ENCODE data around the gene COL9A3.
A peak's percentile ranks its signal among the peaks of the same experiment; 100 is the strongest.

The COL9A3 gene

DNA sequence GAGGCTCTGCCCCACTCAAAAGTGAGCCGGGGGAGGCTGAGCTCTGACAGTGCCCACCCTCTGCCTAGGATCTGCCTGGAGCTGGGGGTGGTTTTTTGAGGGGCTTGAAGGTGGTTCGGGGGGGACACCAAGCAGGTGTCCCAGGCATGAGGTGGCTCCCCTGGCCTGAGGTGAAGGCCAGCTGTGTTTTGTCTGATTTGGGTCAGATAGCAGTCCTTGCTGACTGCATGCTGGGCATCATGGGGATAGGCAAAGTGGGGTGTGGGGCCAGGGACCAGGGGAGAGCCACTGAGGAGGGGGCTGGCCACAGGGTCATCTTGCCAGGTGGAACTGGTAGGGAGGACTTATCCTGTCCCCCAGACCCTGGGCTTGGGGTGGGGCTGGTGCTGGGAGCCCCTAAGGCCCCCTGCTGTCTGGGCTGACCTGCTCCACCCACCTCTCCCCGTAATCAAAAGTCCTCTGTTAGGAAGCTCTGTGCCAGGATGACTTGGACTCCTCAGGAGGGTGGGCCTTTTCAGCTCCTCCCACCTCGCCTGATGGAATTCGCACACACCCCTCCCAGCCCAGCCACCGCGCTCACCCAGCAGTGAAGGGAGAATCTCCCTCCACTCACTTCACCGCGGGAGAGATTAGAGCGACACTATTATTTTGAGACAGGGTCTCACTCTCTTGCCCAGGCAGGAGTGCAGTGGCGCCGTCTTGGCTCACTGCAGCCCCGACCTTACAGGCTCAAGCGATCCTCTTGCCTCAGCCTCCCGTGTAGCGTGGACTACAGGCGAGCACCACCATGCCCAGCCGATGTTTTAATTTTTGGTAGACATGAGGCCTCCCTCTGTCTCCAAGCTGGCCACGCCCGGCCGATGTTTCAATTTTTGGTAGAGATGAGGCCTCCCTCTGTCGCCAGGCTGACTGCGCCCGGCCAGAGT is 1.5 kb upstream of the COL9A3 start:
- Histone ChIP-seq H2AFZ (ENCODE audit: low read length) (no peak overlapping the region), H3K9ac (ENCODE audit: low read length) (no peak overlapping the region), H4K20me1 (ENCODE audit: insufficient read depth, low read length) (no peaks in the 10 kb centered on the region), H3K4me2 (ENCODE audit: low read depth, low read length) (no peak overlapping the region), H3K9me3 (replicated peaks; ENCODE audit: insufficient read depth, low read length) (no peaks in the 10 kb centered on the region), H3K9me2 (replicated peaks; ENCODE audit: insufficient read depth, low read length) (no peaks in the 10 kb centered on the region), H3K27me3 (replicated peaks; ENCODE audit: insufficient read depth, low read length) (peaks cover 55% of the 10 kb centered on the region), H3K27ac (ENCODE audit: low read length) (no peak overlapping the region), H3F3A (ENCODE audit: insufficient read depth, low read length) (no peaks in the 10 kb centered on the region), H3K79me2 (ENCODE audit: low read length) (no peaks in the 10 kb centered on the region), H3K36me3 (replicated peaks; ENCODE audit: insufficient read depth, low read length) (no peaks in the 10 kb centered on the region), H3K4me3 (ENCODE audit: low read length) (no peak overlapping the region), H3K4me1 (ENCODE audit: low read length) (no peaks in the 10 kb centered on the region)
- TF ChIP-seq CTCF (IDR thresholded peaks at IDR 0.05; ENCODE audit: low read length) = no peak
- TF ChIP-seq EZH2 (optimal IDR thresholded peaks at IDR 0.05; ENCODE audit: low read depth, low read length) = no peak
- TF ChIP-seq EZH2phosphoT487 (IDR thresholded peaks at IDR 0.05; ENCODE audit: low read length) = no peak
- DNase-seq = no peak

DNA sequence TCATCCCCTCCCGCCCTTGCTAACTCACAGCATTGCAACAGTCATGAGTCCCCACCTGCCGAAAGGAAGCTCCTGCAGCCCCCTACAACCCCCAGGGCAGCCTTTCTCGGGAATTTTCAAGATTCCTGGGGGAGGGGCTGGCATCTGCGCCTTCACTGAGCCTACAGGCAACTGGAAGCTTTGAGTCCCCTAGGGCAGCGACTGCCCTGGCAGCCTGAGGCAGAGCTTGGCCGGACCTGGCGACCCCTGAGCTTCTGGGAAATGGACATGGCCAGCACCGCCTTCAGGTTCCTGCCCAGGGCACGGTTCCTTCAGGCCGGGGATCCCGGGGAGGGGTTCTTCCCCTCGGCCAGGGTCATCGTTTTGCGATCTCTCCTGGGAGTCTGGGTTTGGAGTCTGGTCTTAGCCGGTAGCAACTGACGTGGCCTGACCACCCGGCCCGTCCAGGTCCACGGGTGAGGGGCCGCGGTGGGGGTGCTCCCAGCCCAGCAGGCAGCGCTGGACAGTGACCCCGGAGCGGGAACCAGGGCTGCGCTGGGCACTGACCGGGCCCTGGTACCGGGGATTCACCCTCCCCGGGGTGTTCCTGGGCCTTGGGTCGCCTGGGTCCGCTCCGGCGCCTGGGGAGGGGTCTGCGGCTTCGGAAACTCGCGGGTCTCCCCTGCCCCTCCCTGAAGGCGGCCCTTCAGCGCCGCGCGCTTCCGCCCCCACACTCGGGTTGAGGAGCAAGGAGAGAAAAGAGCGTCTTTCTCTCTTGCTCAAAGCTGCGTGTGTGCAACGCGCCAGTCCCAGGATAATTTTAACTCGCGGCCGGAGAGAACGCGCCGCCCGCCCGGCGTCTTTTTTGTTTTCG is 593 bp upstream of the COL9A3 start:
- Histone ChIP-seq H3K9me2 (replicated peaks; ENCODE audit: insufficient read depth, low read length) (no peaks in the 10 kb centered on the region), H3K27me3 (replicated peaks; ENCODE audit: insufficient read depth, low read length) (peaks cover 64% of the 10 kb centered on the region), H3K4me2 (ENCODE audit: low read depth, low read length) (no peak overlapping the region), H2AFZ (ENCODE audit: low read length) (no peak overlapping the region), H3K27ac (ENCODE audit: low read length) (no peak overlapping the region), H3K4me3 (ENCODE audit: low read length) (no peak overlapping the region), H3K79me2 (ENCODE audit: low read length) (no peaks in the 10 kb centered on the region), H3K4me1 (ENCODE audit: low read length) (no peaks in the 10 kb centered on the region), H3K9ac (ENCODE audit: low read length) (no peak overlapping the region), H3K9me3 (replicated peaks; ENCODE audit: insufficient read depth, low read length) (no peaks in the 10 kb centered on the region), H4K20me1 (ENCODE audit: insufficient read depth, low read length) (no peaks in the 10 kb centered on the region), H3K36me3 (replicated peaks; ENCODE audit: insufficient read depth, low read length) (no peaks in the 10 kb centered on the region), H3F3A (ENCODE audit: insufficient read depth, low read length) (no peaks in the 10 kb centered on the region)
- no peak for DNase-seq
- TF ChIP-seq EZH2 (optimal IDR thresholded peaks at IDR 0.05; ENCODE audit: low read depth, low read length) (peak; percentile 58), CTCF (IDR thresholded peaks at IDR 0.05; ENCODE audit: low read length) (no peak)

- no peaks in the 10 kb centered on the region for H3F3A ChIP-seq (ENCODE audit: insufficient read depth, low read length)
- H4K20me1 ChIP-seq (ENCODE audit: insufficient read depth, low read length) = no peaks in the 10 kb centered on the region
- H3K9me2 ChIP-seq (replicated peaks; ENCODE audit: insufficient read depth, low read length) = no peaks in the 10 kb centered on the region
- no peak overlapping the region for H3K4me2 ChIP-seq (ENCODE audit: low read depth, low read length)
- no peak overlapping the region for H2AFZ ChIP-seq (ENCODE audit: low read length)
- no peaks in the 10 kb centered on the region for H3K4me1 ChIP-seq (ENCODE audit: low read length)
- no peak overlapping the region for H3K27ac ChIP-seq (ENCODE audit: low read length)
- no peaks in the 10 kb centered on the region for H3K79me2 ChIP-seq (ENCODE audit: low read length)
- TF ChIP-seq CTCF (IDR thresholded peaks at IDR 0.05; ENCODE audit: low read length) (no peak), EZH2phosphoT487 (IDR thresholded peaks at IDR 0.05; ENCODE audit: low read length) (no peak), EZH2 (optimal IDR thresholded peaks at IDR 0.05; ENCODE audit: low read depth, low read length) (no peak)
- no peaks in the 10 kb centered on the region for H3K36me3 ChIP-seq (replicated peaks; ENCODE audit: insufficient read depth, low read length)
- no peak overlapping the region for H3K4me3 ChIP-seq (ENCODE audit: low read length)
- DNase-seq = no peak
- no peaks in the 10 kb centered on the region for H3K9me3 ChIP-seq (replicated peaks; ENCODE audit: insufficient read depth, low read length)
- H3K27me3 ChIP-seq (replicated peaks; ENCODE audit: insufficient read depth, low read length) = peaks cover 73% of the 10 kb centered on the region
- H3K9ac ChIP-seq (ENCODE audit: low read length) = no peak overlapping the region
Observed at GRCh38 chr20:62817975-62818591, 1.2 kb downstream of the COL9A3 start.

All from MM.1S (cell line).